ENCODE measurements around the gene TYMS. TPM values are rescaled to one million over a fixed set of nuclear protein-coding genes. Genes with fewer than 3 reads are reported as not detected.
"Not testable (repeated sequence)": the region's sequence is repeated elsewhere in the genome, so short reads cannot be mapped to it uniquely, and the experiment has no call there.

The TYMS gene
- total and polyA plus RNA-seq, 2 donors from 2014 or later: 6.0 to 10.2 TPM

GRCh38 chr18:680392-680791 is 22.9 kb downstream of the TYMS start:
- DNase-seq: no peak
- Histone ChIP-seq H3K36me3 (ENCODE audit: control insufficient read depth in 2 of 3, insufficient read depth in 3 of 3, low read length in 3 of 3) (peaks cover 4 to 49% (median 23%) of the 10 kb centered on the region in 3 donors), H3K27ac (ENCODE audit: low read depth in 2 of 2, low read length in 2 of 2) (no peak overlapping the region), H3K4me1 (ENCODE audit: control insufficient read depth in 2 of 3, insufficient read depth in 2 of 3, low read depth in 1 of 3, low read length in 3 of 3) (no peaks in the 10 kb centered on the region), H3K4me3 (ENCODE audit: low read length in 3 of 3) (no peak overlapping the region), H3K9me3 (ENCODE audit: control insufficient read depth in 2 of 3, insufficient read depth in 1 of 3, low read length in 3 of 3) (no peaks in the 10 kb centered on the region), H3K9ac (ENCODE audit: low read length in 3 of 3) (no peak overlapping the region), H3K27me3 (ENCODE audit: control insufficient read depth, insufficient read depth, low read length) (no peaks in the 10 kb centered on the region)
- no peak for TF ChIP-seq CTCF (IDR thresholded peaks at IDR 0.05; ENCODE audit: borderline replicate concordance, extremely low read depth, insufficient read depth)
- no peak for FAIRE-seq
- intact Hi-C loops (cut with DNase I): no loop called here

DNA sequence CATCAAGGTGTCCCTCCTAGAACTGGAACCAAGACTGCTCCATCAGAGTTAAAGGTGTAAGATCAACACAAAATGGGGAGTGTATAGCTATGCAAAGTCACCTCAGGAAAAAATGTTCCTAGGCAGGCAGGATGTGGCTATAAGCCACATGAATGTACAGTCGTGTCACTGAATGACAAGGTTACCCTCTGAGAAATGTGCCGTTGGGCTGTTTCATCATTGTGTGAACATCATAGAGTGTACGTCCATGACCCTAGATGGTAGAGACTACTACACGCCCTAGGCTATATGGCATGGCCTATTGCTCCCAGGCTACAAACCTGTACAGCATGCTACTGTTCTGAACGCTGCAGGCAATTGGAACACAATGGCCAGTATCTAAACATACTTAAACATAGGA is 24.5 kb downstream of the TYMS start:
- no peak for TF ChIP-seq CTCF (IDR thresholded peaks at IDR 0.05; ENCODE audit: borderline replicate concordance, extremely low read depth, insufficient read depth)
- Histone ChIP-seq H3K27me3 (ENCODE audit: control insufficient read depth, insufficient read depth, low read length) (no peaks in the 10 kb centered on the region), H3K36me3 (ENCODE audit: control insufficient read depth in 2 of 3, insufficient read depth in 3 of 3, low read length in 3 of 3) (peaks cover 4 to 40% (median 22%) of the 10 kb centered on the region in 3 donors), H3K4me1 (ENCODE audit: control insufficient read depth in 2 of 3, insufficient read depth in 2 of 3, low read depth in 1 of 3, low read length in 3 of 3) (no peaks in the 10 kb centered on the region), H3K9me3 (ENCODE audit: control insufficient read depth in 2 of 3, insufficient read depth in 1 of 3, low read length in 3 of 3) (no peaks in the 10 kb centered on the region), H3K4me3 (ENCODE audit: low read length in 3 of 3) (no peak overlapping the region), H3K27ac (ENCODE audit: low read depth in 2 of 2, low read length in 2 of 2) (no peak overlapping the region), H3K9ac (ENCODE audit: low read length in 3 of 3) (no peak overlapping the region)
- intact Hi-C loops (cut with DNase I): no loop called here
- FAIRE-seq (no peak), DNase-seq (no peak)

GRCh38 chr18:682416-682815 is 25.0 kb downstream of the TYMS start:
- H3K9ac ChIP-seq (ENCODE audit: low read length in 3 of 3); H3K27ac ChIP-seq (ENCODE audit: low read depth in 2 of 2, low read length in 2 of 2); FAIRE-seq; intact Hi-C loops (cut with DNase I); H3K9me3 ChIP-seq (ENCODE audit: control insufficient read depth in 2 of 3, insufficient read depth in 1 of 3, low read length in 3 of 3); DNase-seq; H3K27me3 ChIP-seq (ENCODE audit: control insufficient read depth, insufficient read depth, low read length); H3K4me1 ChIP-seq (ENCODE audit: control insufficient read depth in 2 of 3, insufficient read depth in 2 of 3, low read depth in 1 of 3, low read length in 3 of 3); H3K4me3 ChIP-seq (ENCODE audit: low read length in 3 of 3): not testable (repeated sequence)
- H3K36me3 ChIP-seq (ENCODE audit: control insufficient read depth in 2 of 3, insufficient read depth in 3 of 3, low read length in 3 of 3): peaks cover 4 to 41% (median 20%) of the 10 kb centered on the region in 3 donors

DNA sequence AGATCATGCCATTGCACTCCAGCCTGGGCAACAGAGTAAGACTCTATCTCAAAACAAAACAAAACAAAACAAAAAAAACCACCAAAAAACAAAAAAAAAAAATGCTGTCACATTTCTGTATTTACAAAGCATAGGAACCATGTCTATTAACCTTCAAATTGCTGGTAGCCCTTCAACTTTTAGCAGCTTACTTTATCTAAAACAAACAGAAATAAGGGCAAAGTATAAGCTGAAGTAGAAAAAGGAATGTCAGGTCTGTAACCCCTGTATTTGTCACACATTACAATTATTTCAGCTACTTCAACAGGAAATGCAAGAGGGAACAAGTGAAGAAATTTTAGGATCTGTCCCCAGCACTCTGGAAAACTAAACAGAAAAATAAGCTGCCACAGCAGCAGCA is 25.4 kb downstream of the TYMS start:
- Histone ChIP-seq H3K36me3 (ENCODE audit: control insufficient read depth in 2 of 3, insufficient read depth in 3 of 3, low read length in 3 of 3) (peaks cover 4 to 44% (median 19%) of the 10 kb centered on the region in 3 donors), H3K27me3 (ENCODE audit: control insufficient read depth, insufficient read depth, low read length) (no peaks in the 10 kb centered on the region), H3K9me3 (ENCODE audit: control insufficient read depth in 2 of 3, insufficient read depth in 1 of 3, low read length in 3 of 3) (no peaks in the 10 kb centered on the region), H3K4me1 (ENCODE audit: control insufficient read depth in 2 of 3, insufficient read depth in 2 of 3, low read depth in 1 of 3, low read length in 3 of 3) (no peaks in the 10 kb centered on the region), H3K4me3 (ENCODE audit: low read length in 3 of 3) (no peak overlapping the region), H3K27ac (ENCODE audit: low read depth in 2 of 2, low read length in 2 of 2) (no peak overlapping the region), H3K9ac (ENCODE audit: low read length in 3 of 3) (no peak overlapping the region)
- DNase-seq (no peak), FAIRE-seq (no peak)
- no peak for TF ChIP-seq CTCF (IDR thresholded peaks at IDR 0.05; ENCODE audit: borderline replicate concordance, extremely low read depth, insufficient read depth)
- intact Hi-C loops (cut with DNase I): no loop called here

Data from kidney (tissue), 14 donors.